Thoracic aorta (tissue), 2 donors: ENCODE measurements around the gene CYP4F3. TPM values are rescaled to one million over a fixed set of nuclear protein-coding genes. Genes with fewer than 3 reads are reported as not detected.
"Not testable (repeated sequence)": the region's sequence is repeated elsewhere in the genome, so short reads cannot be mapped to it uniquely, and the experiment has no call there.

ENCODE experiments used
- ATAC-seq: fragments of 150-250 bp; one replicate; pipeline ENCODE4 v1.8.0; 2017; ENCODE audit warnings: low read depth; ENCODE audit not compliant: insufficient number of reproducible peaks, low FRiP score
- DNase-seq: peaks from one replicate; pipeline ENCODE4 v3.0.0-alpha.2; 2020; ENCODE audit warnings: low spot score
- H3K27ac ChIP-seq, 2 donors: fragments of 200-600 bp; sonication (generic); 1 replicate in 1 of 2; 2 replicates in 1 of 2; pipeline ENCODE4 v1.5.1; 2016; ENCODE audit warnings: mild to moderate bottlenecking in 2 of 2, moderate library complexity in 2 of 2
- H3K27me3 ChIP-seq: fragments of 200-600 bp; sonication (generic); replicated peaks from 2 replicates; pipeline ENCODE4 v1.6.0; 2016; ENCODE audit warnings: mild to moderate bottlenecking; ENCODE audit not compliant: insufficient read depth
- H3K36me3 ChIP-seq: fragments of 200-600 bp; sonication (generic); one replicate; pipeline ENCODE4 v1.5.1; 2016
- H3K4me1 ChIP-seq, 2 donors: fragments of 200-600 bp; sonication (generic); 1 replicate in 1 of 2; 2 replicates in 1 of 2; pipeline versions ENCODE4 v1.5.1 to v1.6.0; 2016; ENCODE audit warnings: low read depth in 2 of 2, mild to moderate bottlenecking in 1 of 2; ENCODE audit not compliant: control insufficient read depth in 1 of 2
- H3K4me3 ChIP-seq: fragments of 200-600 bp; sonication (generic); 2 replicates; pipeline ENCODE4 v1.5.1; 2016; ENCODE audit warnings: mild to moderate bottlenecking
- H3K9me3 ChIP-seq: fragments of 200-600 bp; sonication (generic); 2 replicates; pipeline ENCODE4 v1.5.1; 2016
- total RNA-seq, 2 donors: library from RNA; depleted of rRNA; stranded (reverse); fragments of >200 nt; gene quantifications; one replicate each; pipeline versions ENCODE4 v1.1.0 to v1.2.3, GENCODE V29; 2016
- TF ChIP-seq, protein P1 (sequence below): fragments of 200-600 bp; sonication (generic); IDR thresholded peaks from one replicate; pipeline ENCODE4 v1.5.1; 2019; ENCODE audit warnings: antibody characterized with exemption

The CYP4F3 gene
- total RNA-seq, 2 donors from 2014 or later, result 1.4 TPM; not detected in 1

DNA sequence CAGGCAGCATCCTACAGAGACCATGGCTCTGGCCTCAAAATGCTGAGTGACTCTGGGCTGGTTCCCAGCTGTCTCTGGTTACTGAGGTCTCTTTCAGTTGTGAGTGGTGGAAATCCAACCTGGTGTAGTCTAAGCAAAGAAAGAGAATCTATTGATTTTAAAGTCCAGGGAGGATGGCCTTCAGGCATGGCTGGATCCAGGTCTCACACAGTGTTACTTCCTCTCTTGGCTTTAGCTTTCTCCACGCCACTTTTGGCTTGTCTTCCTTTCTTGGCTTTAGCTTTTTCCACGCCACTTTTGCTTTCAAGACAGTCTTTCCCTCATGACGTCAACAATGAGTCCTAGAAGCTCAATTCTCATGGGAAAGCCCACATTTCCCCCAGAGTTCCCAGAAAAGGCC, 4.1 kb downstream of the CYP4F3 start:
- Histone ChIP-seq H3K36me3 (no peaks in the 10 kb centered on the region), H3K9me3 (no peaks in the 10 kb centered on the region), H3K27ac (no peak overlapping the region), H3K4me3 (no peak overlapping the region), H3K27me3 (no peaks in the 10 kb centered on the region), H3K4me1 (no peaks in the 10 kb centered on the region)
- DNase-seq (no peak), ATAC-seq (no peak)
- TF ChIP-seq, protein P1, sequence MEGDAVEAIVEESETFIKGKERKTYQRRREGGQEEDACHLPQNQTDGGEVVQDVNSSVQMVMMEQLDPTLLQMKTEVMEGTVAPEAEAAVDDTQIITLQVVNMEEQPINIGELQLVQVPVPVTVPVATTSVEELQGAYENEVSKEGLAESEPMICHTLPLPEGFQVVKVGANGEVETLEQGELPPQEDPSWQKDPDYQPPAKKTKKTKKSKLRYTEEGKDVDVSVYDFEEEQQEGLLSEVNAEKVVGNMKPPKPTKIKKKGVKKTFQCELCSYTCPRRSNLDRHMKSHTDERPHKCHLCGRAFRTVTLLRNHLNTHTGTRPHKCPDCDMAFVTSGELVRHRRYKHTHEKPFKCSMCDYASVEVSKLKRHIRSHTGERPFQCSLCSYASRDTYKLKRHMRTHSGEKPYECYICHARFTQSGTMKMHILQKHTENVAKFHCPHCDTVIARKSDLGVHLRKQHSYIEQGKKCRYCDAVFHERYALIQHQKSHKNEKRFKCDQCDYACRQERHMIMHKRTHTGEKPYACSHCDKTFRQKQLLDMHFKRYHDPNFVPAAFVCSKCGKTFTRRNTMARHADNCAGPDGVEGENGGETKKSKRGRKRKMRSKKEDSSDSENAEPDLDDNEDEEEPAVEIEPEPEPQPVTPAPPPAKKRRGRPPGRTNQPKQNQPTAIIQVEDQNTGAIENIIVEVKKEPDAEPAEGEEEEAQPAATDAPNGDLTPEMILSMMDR, result no peak

DNA sequence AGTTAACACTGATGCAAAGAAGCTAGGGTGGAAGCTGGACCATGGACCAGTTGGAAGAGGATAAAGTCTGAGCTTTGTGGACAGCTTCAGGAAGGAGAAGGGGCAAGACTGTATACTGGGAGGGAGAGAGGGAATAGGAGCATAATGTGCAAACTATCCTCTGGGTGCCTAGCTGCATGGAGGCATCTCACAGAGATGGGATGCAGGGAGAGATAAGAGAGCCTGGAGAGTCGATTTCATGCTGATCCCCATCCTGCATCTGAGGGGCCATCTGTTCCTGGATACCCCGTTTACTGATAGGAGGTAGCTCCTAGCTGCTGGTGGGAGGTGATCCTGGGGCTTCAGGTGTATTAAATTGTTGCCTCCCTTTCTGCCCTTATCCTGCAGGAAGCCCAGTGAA, 8.8 kb downstream of the CYP4F3 start:
- Histone ChIP-seq H3K4me3 (no peak overlapping the region), H3K36me3 (no peaks in the 10 kb centered on the region), H3K27me3 (no peaks in the 10 kb centered on the region), H3K27ac (no peak overlapping the region), H3K4me1 (no peaks in the 10 kb centered on the region), H3K9me3 (no peaks in the 10 kb centered on the region)
- ATAC-seq (no peak), DNase-seq (no peak)
- TF ChIP-seq, protein P1, result no peak

GRCh38 chr19:15650123-15650522, 9.4 kb downstream of the CYP4F3 start:
- H3K27me3 ChIP-seq, H3K4me1 ChIP-seq, H3K27ac ChIP-seq, H3K9me3 ChIP-seq, ATAC-seq, H3K36me3 ChIP-seq, DNase-seq, H3K4me3 ChIP-seq: not testable (repeated sequence)

- no peak for ATAC-seq
- TF ChIP-seq, protein P1, result no peak
Measured at GRCh38 chr19:15651791-15652190, 11.1 kb downstream of the CYP4F3 start.

DNA sequence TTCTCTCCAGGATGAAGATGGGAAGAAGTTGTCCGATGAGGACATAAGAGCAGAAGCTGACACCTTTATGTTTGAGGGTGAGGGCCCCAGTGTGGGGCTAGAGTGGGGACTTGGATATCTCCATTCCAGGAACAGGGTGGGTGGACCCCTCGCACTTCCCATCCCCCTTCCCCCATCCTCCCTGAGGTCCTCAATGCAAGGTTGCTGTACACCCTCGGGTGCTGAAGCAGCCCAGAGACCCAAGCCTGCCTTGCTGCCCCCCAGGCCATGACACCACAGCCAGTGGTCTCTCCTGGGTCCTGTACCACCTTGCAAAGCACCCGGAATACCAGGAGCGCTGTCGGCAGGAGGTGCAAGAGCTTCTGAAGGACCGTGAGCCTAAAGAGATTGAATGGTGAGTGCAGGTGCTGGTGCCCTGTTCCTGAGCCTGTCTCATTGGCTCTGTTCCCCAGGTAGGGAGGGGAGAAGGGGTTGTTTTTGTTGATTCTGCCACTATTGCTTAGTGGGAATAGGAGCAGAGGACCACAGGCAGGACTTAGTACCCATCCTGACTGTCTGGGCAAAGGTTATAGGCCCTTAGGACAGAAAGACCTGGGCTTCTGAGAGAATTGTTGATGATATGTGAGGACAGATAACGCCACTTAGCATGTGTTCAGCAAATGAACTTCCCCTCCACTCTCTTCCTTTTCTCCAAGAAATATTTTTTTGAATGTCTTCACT, 12.0 kb downstream of the CYP4F3 start:
- no peak for DNase-seq
- Histone ChIP-seq H3K4me1 (no peaks in the 10 kb centered on the region), H3K36me3 (no peaks in the 10 kb centered on the region), H3K9me3 (no peaks in the 10 kb centered on the region), H3K27ac (no peak overlapping the region), H3K4me3 (no peak overlapping the region), H3K27me3 (no peaks in the 10 kb centered on the region)
- ATAC-seq, result no peak
- TF ChIP-seq, protein P1, result no peak

More at GRCh38 chr19:15651791-15652190, 11.1 kb downstream of the CYP4F3 start:
- DNase-seq, result no peak
- H3K4me3 ChIP-seq, result no peak overlapping the region
- H3K36me3 ChIP-seq, result no peaks in the 10 kb centered on the region
- H3K27me3 ChIP-seq, result no peaks in the 10 kb centered on the region
- no peaks in the 10 kb centered on the region for H3K9me3 ChIP-seq
- no peaks in the 10 kb centered on the region for H3K4me1 ChIP-seq
- no peak overlapping the region for H3K27ac ChIP-seq

DNA sequence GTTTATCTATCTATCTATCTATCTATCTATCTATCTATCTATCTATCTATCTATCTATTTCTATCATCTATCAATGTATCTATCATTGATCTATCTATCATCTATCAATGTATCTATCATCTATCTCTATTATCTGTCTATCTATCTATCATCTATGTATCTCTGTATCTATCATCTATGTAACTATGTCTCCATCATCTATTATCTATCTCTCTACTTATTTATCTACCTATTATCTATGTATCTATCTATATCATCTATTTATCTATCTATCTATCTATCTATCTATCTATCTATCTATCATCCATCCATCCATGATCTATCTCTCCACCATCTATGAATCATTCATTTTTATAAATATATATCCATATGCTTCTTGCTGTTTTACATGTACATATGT, 15.8 kb downstream of the CYP4F3 start:
- no peaks in the 10 kb centered on the region for H3K9me3 ChIP-seq
- TF ChIP-seq, protein P1, result no peak
- no peak overlapping the region for H3K27ac ChIP-seq
- H3K27me3 ChIP-seq, result no peaks in the 10 kb centered on the region
- H3K4me1 ChIP-seq, result no peaks in the 10 kb centered on the region
- H3K4me3 ChIP-seq, result no peak overlapping the region
- ATAC-seq (no peak), DNase-seq (no peak)
- H3K36me3 ChIP-seq, result no peaks in the 10 kb centered on the region
